Measurements from ENCODE around the gene POLDIP2.
A peak's percentile ranks its signal among the peaks of the same experiment; 100 is the strongest.

Gene POLDIP2

GRCh38 chr17:28324781-28325180 is 32.5 kb downstream of the POLDIP2 start:
- in situ Hi-C loops (cut with MboI; ENCODE audit: low pct_unique_long_range_greater_than_20kb, low sequenced_read_pairs): no loop called here
- DNase-seq: peak; percentile 53

GRCh38 chr17:28324267-28324745 is 33.0 kb downstream of the POLDIP2 start:
- in situ Hi-C loops (cut with MboI; ENCODE audit: low pct_unique_long_range_greater_than_20kb, low sequenced_read_pairs): no loop called here

GRCh38 chr17:28320215-28321061 is 36.9 kb downstream of the POLDIP2 start:
- in situ Hi-C loops (cut with MboI; ENCODE audit: low pct_unique_long_range_greater_than_20kb, low sequenced_read_pairs): no loop called here
- DNase-seq: no peak

More at GRCh38 chr17:28324267-28324745, 33.0 kb downstream of the POLDIP2 start:
- DNase-seq: no peak

- in situ Hi-C loops (cut with MboI; ENCODE audit: low pct_unique_long_range_greater_than_20kb, low sequenced_read_pairs): no loop called here
- DNase-seq: no peak
Measured at GRCh38 chr17:28319598-28319935, 37.8 kb downstream of the POLDIP2 start.

GRCh38 chr17:28318759-28319597 is 38.3 kb downstream of the POLDIP2 start, which contains the start of gene TMEM97:
TSS of gene TMEM97 (plus strand) at chr17:28319200. CDS start at chr17:28319240, 40 bp downstream.
- peak; percentile 98 for DNase-seq
- in situ Hi-C loops (cut with MboI; ENCODE audit: low pct_unique_long_range_greater_than_20kb, low sequenced_read_pairs): no loop called here

GRCh38 chr17:28317966-28318758 is 39.2 kb downstream of the POLDIP2 start:
- in situ Hi-C loops (cut with MboI; ENCODE audit: low pct_unique_long_range_greater_than_20kb, low sequenced_read_pairs): no loop called here

GRCh38 chr17:28317099-28317965 is 40.0 kb downstream of the POLDIP2 start:
- no peak for DNase-seq
- in situ Hi-C loops (cut with MboI; ENCODE audit: low pct_unique_long_range_greater_than_20kb, low sequenced_read_pairs): no loop called here

More at GRCh38 chr17:28317966-28318758, 39.2 kb downstream of the POLDIP2 start:
- DNase-seq: no peak

- in situ Hi-C loops (cut with MboI; ENCODE audit: low pct_unique_long_range_greater_than_20kb, low sequenced_read_pairs): no loop called here
- no peak for DNase-seq
Measured at GRCh38 chr17:28315846-28316705, 41.3 kb downstream of the POLDIP2 start.

- in situ Hi-C loops (cut with MboI; ENCODE audit: low pct_unique_long_range_greater_than_20kb, low sequenced_read_pairs): no loop called here
- DNase-seq: no peak
Measured at GRCh38 chr17:28313841-28314240, 43.5 kb downstream of the POLDIP2 start.

- no peak for DNase-seq
- in situ Hi-C loops (cut with MboI; ENCODE audit: low pct_unique_long_range_greater_than_20kb, low sequenced_read_pairs): no loop called here
Measured at GRCh38 chr17:28306954-28307401, 50.3 kb downstream of the POLDIP2 start.

GRCh38 chr17:28298449-28298848 is 58.9 kb downstream of the POLDIP2 start:
- DNase-seq: no peak
- in situ Hi-C loops (cut with MboI; ENCODE audit: low pct_unique_long_range_greater_than_20kb, low sequenced_read_pairs): no loop called here

Data from KBM-7 (cell line).